ENCODE measurements around the gene ZAP70. TPM values are rescaled to one million over a fixed set of nuclear protein-coding genes. Genes with fewer than 3 reads are reported as not detected.

Gene ZAP70
- polyA plus RNA-seq, 2 donors = 3.9 to 5.0 TPM

DNA sequence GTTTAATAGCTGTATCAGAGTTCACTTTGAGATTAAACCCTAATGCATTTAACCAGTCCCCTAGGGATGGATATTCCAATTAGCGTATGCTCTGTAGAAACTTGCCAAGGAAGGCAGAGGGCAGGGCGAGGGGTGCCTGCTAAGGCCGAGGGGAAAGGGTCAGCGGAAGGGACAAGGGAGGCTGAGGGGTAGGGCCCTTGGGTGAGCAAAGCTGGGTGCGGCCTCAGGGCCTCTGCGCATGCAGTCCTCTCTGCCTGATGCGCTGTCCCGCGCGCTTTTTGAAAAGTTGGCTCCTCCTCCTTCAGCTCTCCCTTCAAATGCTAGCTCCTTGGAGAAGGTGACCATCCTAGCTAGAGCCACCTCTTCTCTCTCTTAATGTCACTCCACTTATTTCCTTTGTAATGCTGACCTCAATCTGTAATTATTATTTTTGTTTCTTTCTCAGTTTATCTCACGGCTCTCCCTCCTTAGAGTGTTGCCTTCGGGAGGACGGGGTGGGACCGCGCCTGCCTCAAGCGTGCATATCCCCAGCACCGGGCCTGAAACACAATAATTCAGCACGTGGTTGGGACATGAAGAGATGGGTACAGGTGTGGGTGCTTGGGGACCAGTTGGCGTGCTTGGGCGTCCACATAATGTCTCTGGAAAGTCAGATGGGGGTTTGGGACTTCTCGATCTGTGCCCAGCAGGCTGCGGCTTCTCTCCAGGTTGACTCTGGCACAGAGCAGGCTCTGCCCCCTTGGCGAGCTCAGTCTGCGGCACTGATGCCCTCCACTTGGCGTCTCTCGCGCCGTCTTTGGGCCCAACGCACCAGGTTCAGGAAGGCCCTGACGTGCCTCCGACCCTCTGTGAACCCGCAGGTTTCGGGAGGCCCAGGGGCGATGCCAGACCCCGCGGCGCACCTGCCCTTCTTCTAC lies 10.0 kb downstream of the ZAP70 start:
- no peaks in the 10 kb centered on the region for H3K4me1 ChIP-seq (ENCODE audit: control insufficient read depth in 2 of 2, insufficient read depth in 2 of 2, low read length in 1 of 2)
- H3K27me3 ChIP-seq (ENCODE audit: control insufficient read depth in 1 of 2, insufficient read depth in 2 of 2, low read length in 2 of 2) = no peaks in the 10 kb centered on the region
- WGBS, 2 donors = 83 to 90% methylated on average over 37 of the region's 37 CpGs
- no peaks in the 10 kb centered on the region for H3K36me3 ChIP-seq (ENCODE audit: control insufficient read depth in 2 of 2, insufficient read depth in 2 of 2, low read length in 1 of 2)
- H3K9me3 ChIP-seq (ENCODE audit: control insufficient read depth in 2 of 2, insufficient read depth in 1 of 2, low read depth in 1 of 2, low read length in 1 of 2) = peaks cover 0 to 2% of the 10 kb centered on the region in 2 donors
- no peak overlapping the region for H3K27ac ChIP-seq (ENCODE audit: low read depth in 2 of 2, low read length in 1 of 2)
- H3K4me3 ChIP-seq (ENCODE audit: low read depth in 1 of 2, low read length in 2 of 2) = no peak overlapping the region

DNA sequence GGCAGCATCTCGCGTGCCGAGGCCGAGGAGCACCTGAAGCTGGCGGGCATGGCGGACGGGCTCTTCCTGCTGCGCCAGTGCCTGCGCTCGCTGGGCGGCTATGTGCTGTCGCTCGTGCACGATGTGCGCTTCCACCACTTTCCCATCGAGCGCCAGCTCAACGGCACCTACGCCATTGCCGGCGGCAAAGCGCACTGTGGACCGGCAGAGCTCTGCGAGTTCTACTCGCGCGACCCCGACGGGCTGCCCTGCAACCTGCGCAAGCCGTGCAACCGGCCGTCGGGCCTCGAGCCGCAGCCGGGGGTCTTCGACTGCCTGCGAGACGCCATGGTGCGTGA lies 10.7 kb downstream of the ZAP70 start:
- WGBS, 2 donors = 57 to 58% methylated on average over 41 of the region's 41 CpGs
- Histone ChIP-seq H3K27ac (ENCODE audit: low read depth in 2 of 2, low read length in 1 of 2) (no peak overlapping the region), H3K4me3 (ENCODE audit: low read depth in 1 of 2, low read length in 2 of 2) (no peak overlapping the region), H3K27me3 (ENCODE audit: control insufficient read depth in 1 of 2, insufficient read depth in 2 of 2, low read length in 2 of 2) (no peaks in the 10 kb centered on the region), H3K36me3 (ENCODE audit: control insufficient read depth in 2 of 2, insufficient read depth in 2 of 2, low read length in 1 of 2) (no peaks in the 10 kb centered on the region), H3K4me1 (ENCODE audit: control insufficient read depth in 2 of 2, insufficient read depth in 2 of 2, low read length in 1 of 2) (no peaks in the 10 kb centered on the region), H3K9me3 (ENCODE audit: control insufficient read depth in 2 of 2, insufficient read depth in 1 of 2, low read depth in 1 of 2, low read length in 1 of 2) (peaks cover 0 to 2% of the 10 kb centered on the region in 2 donors)

DNA sequence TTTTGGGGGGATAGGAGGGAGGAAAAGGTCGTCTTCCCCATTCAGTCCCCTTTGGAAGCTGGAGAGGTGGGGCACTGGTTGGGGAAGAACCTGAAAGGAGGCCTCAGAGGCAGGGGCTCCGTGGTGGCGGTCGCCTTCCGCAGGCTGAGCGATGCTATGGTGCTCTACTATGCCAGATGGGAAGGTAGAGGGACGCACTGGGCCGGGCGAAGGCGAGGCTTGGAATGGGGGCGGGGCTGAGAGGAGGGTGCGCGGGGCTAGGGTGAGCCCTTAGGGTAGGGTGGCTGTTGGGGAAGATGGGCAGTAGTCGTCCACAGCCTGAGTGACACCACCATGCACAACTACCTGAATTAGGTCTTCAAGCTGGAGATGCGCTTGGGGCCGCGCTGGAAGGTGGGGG lies 11.1 kb downstream of the ZAP70 start:
- no peaks in the 10 kb centered on the region for H3K27me3 ChIP-seq (ENCODE audit: control insufficient read depth in 1 of 2, insufficient read depth in 2 of 2, low read length in 2 of 2)
- H3K36me3 ChIP-seq (ENCODE audit: control insufficient read depth in 2 of 2, insufficient read depth in 2 of 2, low read length in 1 of 2) = no peaks in the 10 kb centered on the region
- H3K27ac ChIP-seq (ENCODE audit: low read depth in 2 of 2, low read length in 1 of 2) = no peak overlapping the region
- H3K4me3 ChIP-seq (ENCODE audit: low read depth in 1 of 2, low read length in 2 of 2) = no peak overlapping the region
- WGBS, 2 donors = 75 to 84% methylated on average over 17 of the region's 17 CpGs
- peaks cover 0 to 2% of the 10 kb centered on the region in 2 donors for H3K9me3 ChIP-seq (ENCODE audit: control insufficient read depth in 2 of 2, insufficient read depth in 1 of 2, low read depth in 1 of 2, low read length in 1 of 2)
- no peaks in the 10 kb centered on the region for H3K4me1 ChIP-seq (ENCODE audit: control insufficient read depth in 2 of 2, insufficient read depth in 2 of 2, low read length in 1 of 2)

DNA sequence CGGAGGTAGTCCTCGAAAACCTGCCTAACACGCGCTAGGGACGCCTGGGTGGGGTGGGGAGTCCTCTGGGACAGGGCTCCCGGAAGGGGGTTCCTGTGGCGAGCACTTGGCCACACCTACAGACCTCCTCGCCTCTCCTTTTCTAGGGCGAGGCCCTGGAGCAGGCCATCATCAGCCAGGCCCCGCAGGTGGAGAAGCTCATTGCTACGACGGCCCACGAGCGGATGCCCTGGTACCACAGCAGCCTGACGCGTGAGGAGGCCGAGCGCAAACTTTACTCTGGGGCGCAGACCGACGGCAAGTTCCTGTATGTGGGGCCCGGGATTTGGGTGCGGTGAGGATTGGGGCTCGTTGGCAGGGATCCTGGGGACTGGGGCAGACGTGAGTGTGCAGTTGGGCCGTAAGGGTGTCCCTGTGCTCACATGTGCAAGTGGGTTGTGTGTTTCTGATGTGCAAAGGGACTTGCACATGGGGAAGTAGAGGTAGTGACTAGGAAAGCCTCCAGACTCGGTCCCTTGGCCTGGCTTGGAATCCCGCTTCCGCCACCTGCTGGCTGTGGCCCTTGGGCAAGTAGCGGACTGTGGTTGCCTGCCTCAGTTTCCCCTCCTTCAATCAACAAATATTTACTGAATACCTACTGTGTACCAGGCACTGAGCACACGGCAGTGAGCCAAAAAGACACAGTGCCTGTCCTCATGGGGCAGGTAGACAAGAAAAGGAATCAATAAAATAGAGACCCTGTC lies 11.7 kb downstream of the ZAP70 start:
- Histone ChIP-seq H3K9me3 (ENCODE audit: control insufficient read depth in 2 of 2, insufficient read depth in 1 of 2, low read depth in 1 of 2, low read length in 1 of 2) (peaks cover 0 to 4% of the 10 kb centered on the region in 2 donors), H3K27me3 (ENCODE audit: control insufficient read depth in 1 of 2, insufficient read depth in 2 of 2, low read length in 2 of 2) (no peaks in the 10 kb centered on the region), H3K36me3 (ENCODE audit: control insufficient read depth in 2 of 2, insufficient read depth in 2 of 2, low read length in 1 of 2) (no peaks in the 10 kb centered on the region), H3K4me1 (ENCODE audit: control insufficient read depth in 2 of 2, insufficient read depth in 2 of 2, low read length in 1 of 2) (no peaks in the 10 kb centered on the region), H3K4me3 (ENCODE audit: low read depth in 1 of 2, low read length in 2 of 2) (no peak overlapping the region), H3K27ac (ENCODE audit: low read depth in 2 of 2, low read length in 1 of 2) (no peak overlapping the region)
- WGBS, 2 donors = 92 to 93% methylated on average over 31 of the region's 31 CpGs

DNA sequence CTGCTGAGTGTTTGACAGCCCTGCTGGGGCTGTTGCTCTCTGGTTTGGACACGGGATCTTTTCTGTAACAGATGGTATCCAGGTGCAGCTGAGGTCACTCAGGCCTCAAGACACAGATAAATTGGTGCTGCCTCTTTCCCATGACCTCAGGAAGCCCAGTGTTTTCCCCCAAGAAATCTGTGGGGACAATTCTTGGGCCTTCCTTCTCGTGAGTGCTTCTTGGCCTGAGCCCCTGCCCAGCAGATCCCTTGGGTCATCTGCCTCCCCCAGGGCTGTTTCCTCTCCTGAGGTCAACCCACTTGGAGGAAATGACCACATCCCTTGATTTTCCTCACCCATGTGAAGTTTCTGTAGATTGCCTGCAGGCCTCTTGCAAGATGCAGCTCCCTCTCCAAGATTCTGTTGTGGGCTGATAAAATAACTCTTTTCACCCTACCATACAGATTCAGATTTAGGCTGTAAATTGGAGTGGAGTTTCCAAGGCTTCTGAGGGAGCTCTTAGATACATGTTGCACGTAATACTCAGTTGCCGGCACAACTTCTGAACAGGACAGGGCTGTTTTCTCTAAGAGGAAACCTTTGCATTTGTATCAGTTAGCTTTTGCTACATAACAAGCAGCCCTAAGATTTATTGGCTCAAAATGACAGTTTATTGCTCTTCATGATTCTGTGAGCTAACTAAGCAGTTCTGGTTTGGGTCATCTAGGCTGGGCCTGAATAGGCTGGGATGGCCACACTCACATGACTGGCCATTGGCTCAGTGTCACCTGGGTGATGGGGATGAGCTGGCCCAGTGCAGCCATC lies 13.1 kb downstream of the ZAP70 start:
- 55 to 61% methylated on average over 4 of the region's 4 CpGs for WGBS, 2 donors
- no peaks in the 10 kb centered on the region for H3K4me1 ChIP-seq (ENCODE audit: control insufficient read depth in 2 of 2, insufficient read depth in 2 of 2, low read length in 1 of 2)
- peaks cover 0 to 11% of the 10 kb centered on the region in 2 donors for H3K9me3 ChIP-seq (ENCODE audit: control insufficient read depth in 2 of 2, insufficient read depth in 1 of 2, low read depth in 1 of 2, low read length in 1 of 2)
- H3K36me3 ChIP-seq (ENCODE audit: control insufficient read depth in 2 of 2, insufficient read depth in 2 of 2, low read length in 1 of 2) = no peaks in the 10 kb centered on the region
- no peak overlapping the region for H3K4me3 ChIP-seq (ENCODE audit: low read depth in 1 of 2, low read length in 2 of 2)
- H3K27ac ChIP-seq (ENCODE audit: low read depth in 2 of 2, low read length in 1 of 2) = no peak overlapping the region
- no peaks in the 10 kb centered on the region for H3K27me3 ChIP-seq (ENCODE audit: control insufficient read depth in 1 of 2, insufficient read depth in 2 of 2, low read length in 2 of 2)

DNA sequence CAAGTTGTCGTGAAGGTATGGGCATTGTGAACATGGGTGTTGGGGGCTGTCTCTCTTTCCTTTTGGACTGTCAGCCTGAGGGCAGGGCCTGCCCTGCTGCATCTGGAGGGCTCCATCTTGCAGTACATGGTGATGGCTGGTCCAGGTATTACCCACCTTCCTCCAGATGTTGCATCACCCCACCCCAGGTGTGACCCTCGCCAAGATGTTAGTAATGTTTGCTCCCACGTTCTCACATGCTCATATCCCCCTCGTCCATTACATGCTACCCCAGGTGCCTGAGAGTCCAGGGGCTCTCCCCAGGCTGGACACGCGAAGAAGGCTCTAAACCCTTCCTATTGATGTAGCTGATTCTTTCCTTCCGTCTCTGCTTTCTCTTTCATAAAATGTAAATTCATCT lies 13.9 kb downstream of the ZAP70 start:
- Histone ChIP-seq H3K27me3 (ENCODE audit: control insufficient read depth in 1 of 2, insufficient read depth in 2 of 2, low read length in 2 of 2) (no peaks in the 10 kb centered on the region), H3K4me1 (ENCODE audit: control insufficient read depth in 2 of 2, insufficient read depth in 2 of 2, low read length in 1 of 2) (no peaks in the 10 kb centered on the region), H3K9me3 (ENCODE audit: control insufficient read depth in 2 of 2, insufficient read depth in 1 of 2, low read depth in 1 of 2, low read length in 1 of 2) (peaks cover 0 to 11% of the 10 kb centered on the region in 2 donors), H3K4me3 (ENCODE audit: low read depth in 1 of 2, low read length in 2 of 2) (no peak overlapping the region), H3K36me3 (ENCODE audit: control insufficient read depth in 2 of 2, insufficient read depth in 2 of 2, low read length in 1 of 2) (no peaks in the 10 kb centered on the region), H3K27ac (ENCODE audit: low read depth in 2 of 2, low read length in 1 of 2) (no peak overlapping the region)
- 89 to 92% methylated on average over 7 of the region's 7 CpGs for WGBS, 2 donors

DNA sequence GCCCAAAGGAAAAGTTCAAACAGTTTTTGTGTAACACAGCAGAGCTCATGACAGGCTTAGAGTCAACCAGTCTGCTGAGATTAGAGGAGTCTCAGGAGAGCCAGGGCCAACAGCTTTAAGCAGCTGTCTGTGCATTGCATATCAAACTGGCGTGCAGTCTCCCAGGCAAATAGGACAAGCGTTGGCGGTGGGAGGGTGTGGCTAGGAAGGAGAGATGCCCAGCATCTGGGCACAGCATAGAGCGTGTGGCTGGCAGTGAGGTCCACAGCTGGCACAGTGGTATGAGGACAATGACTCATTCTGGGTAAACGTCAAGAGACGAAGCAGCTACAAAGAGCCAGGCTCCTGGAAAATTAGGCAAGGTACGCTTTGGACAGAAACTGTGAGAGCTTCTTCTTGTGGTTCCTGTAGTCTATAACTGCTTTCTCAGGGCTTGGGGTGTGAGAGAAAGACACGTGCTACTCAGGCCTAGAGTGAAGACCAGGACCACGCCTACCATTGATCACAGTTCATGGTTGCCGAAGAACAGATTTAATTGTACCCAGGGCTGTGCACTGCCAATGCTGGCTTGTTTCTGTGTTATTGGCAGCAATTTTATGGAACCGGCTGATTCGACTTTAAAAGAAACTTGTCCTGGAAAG lies 14.8 kb downstream of the ZAP70 start:
- H3K4me3 ChIP-seq (ENCODE audit: low read depth in 1 of 2, low read length in 2 of 2) = no peak overlapping the region
- H3K27me3 ChIP-seq (ENCODE audit: control insufficient read depth in 1 of 2, insufficient read depth in 2 of 2, low read length in 2 of 2) = no peaks in the 10 kb centered on the region
- H3K9me3 ChIP-seq (ENCODE audit: control insufficient read depth in 2 of 2, insufficient read depth in 1 of 2, low read depth in 1 of 2, low read length in 1 of 2) = peaks cover 0 to 11% of the 10 kb centered on the region in 2 donors
- no peaks in the 10 kb centered on the region for H3K4me1 ChIP-seq (ENCODE audit: control insufficient read depth in 2 of 2, insufficient read depth in 2 of 2, low read length in 1 of 2)
- 36 to 40% methylated on average over 12 of the region's 12 CpGs for WGBS, 2 donors
- no peaks in the 10 kb centered on the region for H3K36me3 ChIP-seq (ENCODE audit: control insufficient read depth in 2 of 2, insufficient read depth in 2 of 2, low read length in 1 of 2)
- no peak overlapping the region for H3K27ac ChIP-seq (ENCODE audit: low read depth in 2 of 2, low read length in 1 of 2)

DNA sequence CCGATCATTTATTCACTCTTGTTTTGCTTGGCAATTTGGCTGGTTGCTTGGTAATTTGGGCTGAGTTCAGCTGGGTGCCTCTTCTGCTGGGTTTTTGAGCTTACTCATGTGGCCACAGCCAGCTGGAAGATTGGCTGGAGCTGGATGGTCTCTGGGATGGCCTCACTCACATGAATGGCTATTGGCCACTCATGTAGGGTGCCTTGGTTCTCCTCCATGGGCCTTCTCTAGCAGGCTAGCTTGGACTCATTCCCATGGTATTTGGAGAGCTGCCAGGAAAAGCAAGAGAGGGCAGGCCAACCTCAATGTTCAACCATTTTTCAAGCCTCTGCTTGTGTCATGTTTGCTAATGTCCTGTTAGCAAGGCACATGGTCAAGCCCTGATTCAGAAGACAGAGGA lies 16.9 kb downstream of the ZAP70 start:
- Histone ChIP-seq H3K27me3 (ENCODE audit: control insufficient read depth in 1 of 2, insufficient read depth in 2 of 2, low read length in 2 of 2) (no peaks in the 10 kb centered on the region), H3K36me3 (ENCODE audit: control insufficient read depth in 2 of 2, insufficient read depth in 2 of 2, low read length in 1 of 2) (peaks cover 0 to 2% of the 10 kb centered on the region in 2 donors), H3K9me3 (ENCODE audit: control insufficient read depth in 2 of 2, insufficient read depth in 1 of 2, low read depth in 1 of 2, low read length in 1 of 2) (peaks cover 0 to 9% of the 10 kb centered on the region in 2 donors), H3K4me3 (ENCODE audit: low read depth in 1 of 2, low read length in 2 of 2) (no peak overlapping the region), H3K27ac (ENCODE audit: low read depth in 2 of 2, low read length in 1 of 2) (no peak overlapping the region), H3K4me1 (ENCODE audit: control insufficient read depth in 2 of 2, insufficient read depth in 2 of 2, low read length in 1 of 2) (peaks cover 0 to 4% of the 10 kb centered on the region in 2 donors)
- 98 to 100% methylated on average over 1 of the region's 1 CpG for WGBS, 2 donors
